H9 (cell line): ENCODE measurements around the gene LDB2. TPM values are rescaled to one million over a fixed set of nuclear protein-coding genes. Genes with fewer than 3 reads are reported as not detected.

ENCODE experiments used
- DNase-seq: peaks from one replicate; pipeline ENCODE4 v3.0.0-alpha.2; 2017
- H2AFZ ChIP-seq: one replicate; pipeline ENCODE4 v1.6.1; 2013; ENCODE audit warnings: mild to moderate bottlenecking, low read length, control low read depth, moderate library complexity
- H2AK5ac ChIP-seq: 2 replicates; pipeline ENCODE4 v1.6.1; 2013; ENCODE audit warnings: low read length, control low read depth, mixed read lengths; ENCODE audit not compliant: insufficient read length
- H2BK120ac ChIP-seq: one replicate; pipeline ENCODE4 v1.6.1; 2013; ENCODE audit warnings: low read depth, mild to moderate bottlenecking, low read length, control low read depth, inconsistent platforms; ENCODE audit not compliant: poor library complexity, severe bottlenecking
- H2BK12ac ChIP-seq: 2 replicates; pipeline ENCODE4 v1.6.1; 2013; ENCODE audit warnings: low read length, control low read depth, mixed read lengths, low read depth; ENCODE audit not compliant: insufficient read length
- H2BK15ac ChIP-seq: 2 replicates; pipeline ENCODE4 v1.6.1; 2013; ENCODE audit warnings: low read depth, low read length, control low read depth
- H2BK20ac ChIP-seq: one replicate; pipeline ENCODE4 v1.6.1; 2013; ENCODE audit warnings: low read depth, mild to moderate bottlenecking, low read length, control low read depth, inconsistent platforms; ENCODE audit not compliant: poor library complexity, severe bottlenecking
- H2BK5ac ChIP-seq: 2 replicates; pipeline ENCODE4 v1.6.1; 2013; ENCODE audit warnings: low read length, control low read depth, mixed read lengths; ENCODE audit not compliant: insufficient read length
- H3K14ac ChIP-seq: 2 replicates; pipeline ENCODE4 v1.6.1; 2013; ENCODE audit warnings: low read length, control low read depth; ENCODE audit not compliant: insufficient read depth
- H3K18ac ChIP-seq: 2 replicates; pipeline ENCODE4 v1.6.1; 2013; ENCODE audit warnings: low read depth, mild to moderate bottlenecking, mixed read lengths, low read length, control low read depth; ENCODE audit not compliant: insufficient read length
- H3K23ac ChIP-seq: 2 replicates; pipeline ENCODE4 v1.6.1; 2013; ENCODE audit warnings: low read length, control low read depth, mixed read lengths, low read depth; ENCODE audit not compliant: insufficient read length
- H3K23me2 ChIP-seq: 2 replicates; pipeline ENCODE4 v1.6.1; 2013; ENCODE audit warnings: low read depth, mild to moderate bottlenecking, mixed read lengths, low read length, control low read depth; ENCODE audit not compliant: insufficient read length, poor library complexity, severe bottlenecking
- H3K27ac ChIP-seq: 2 replicates; pipeline ENCODE4 v1.5.1; 2013; ENCODE audit warnings: low read length, control low read depth, mixed read lengths, low read depth; ENCODE audit not compliant: insufficient read length
- H3K27me3 ChIP-seq: 2 replicates; pipeline ENCODE4 v1.6.1; 2013; ENCODE audit warnings: low read length, control low read depth, inconsistent platforms; ENCODE audit not compliant: insufficient read depth
- H3K4ac ChIP-seq: 2 replicates; pipeline ENCODE4 v1.6.1; 2013; ENCODE audit warnings: low read depth, mild to moderate bottlenecking, control low read depth, inconsistent platforms, low read length, moderate library complexity
- H3K4me1 ChIP-seq: 2 replicates; pipeline ENCODE4 v1.6.1; 2013; ENCODE audit warnings: low read length, control low read depth, inconsistent platforms; ENCODE audit not compliant: insufficient read depth
- H3K4me2 ChIP-seq: 2 replicates; pipeline ENCODE4 v1.6.1; 2013; ENCODE audit warnings: low read length, control low read depth, mixed read lengths; ENCODE audit not compliant: insufficient read length, insufficient read depth
- H3K56ac ChIP-seq: 2 replicates; pipeline ENCODE4 v1.6.1; 2013; ENCODE audit warnings: low read depth, mild to moderate bottlenecking, mixed read lengths, low read length, control low read depth; ENCODE audit not compliant: insufficient read length
- H3K79me1 ChIP-seq: 2 replicates; pipeline ENCODE4 v1.6.1; 2013; ENCODE audit warnings: low read depth, mild to moderate bottlenecking, moderate library complexity, low read length, control low read depth, inconsistent platforms; ENCODE audit not compliant: insufficient read depth, poor library complexity, severe bottlenecking
- H3K79me2 ChIP-seq: 2 replicates; pipeline ENCODE4 v1.6.1; 2013; ENCODE audit warnings: low read length, control low read depth, inconsistent platforms; ENCODE audit not compliant: insufficient read depth
- H3K9ac ChIP-seq: 2 replicates; pipeline ENCODE4 v1.6.1; 2013; ENCODE audit warnings: low read length, control low read depth, mixed read lengths; ENCODE audit not compliant: insufficient read length; ENCODE audit errors: extremely low read depth
- H3K9me3 ChIP-seq: one replicate; pipeline ENCODE4 v1.6.1; 2013; ENCODE audit warnings: low read depth, low read length, inconsistent platforms; ENCODE audit not compliant: control insufficient read depth
- H3T11ph ChIP-seq: one replicate; pipeline ENCODE4 v1.6.1; 2013; ENCODE audit warnings: mild to moderate bottlenecking, low read length, control low read depth, inconsistent platforms
- H4K20me1 ChIP-seq: one replicate; pipeline ENCODE4 v1.6.1; 2013; ENCODE audit not compliant: control insufficient read depth, insufficient read length, insufficient read depth
- H4K5ac ChIP-seq: 2 replicates; pipeline ENCODE4 v1.6.1; 2013; ENCODE audit warnings: low read depth, mild to moderate bottlenecking, mixed read lengths, low read length, control low read depth; ENCODE audit not compliant: insufficient read length
- H4K8ac ChIP-seq: replicated peaks from 2 replicates; pipeline ENCODE4 v1.6.1; 2013; ENCODE audit warnings: low read length, control low read depth, mixed read lengths, low read depth; ENCODE audit not compliant: insufficient read length
- H4K91ac ChIP-seq: 2 replicates; pipeline ENCODE4 v1.6.1; 2013; ENCODE audit warnings: low read depth, mild to moderate bottlenecking, moderate library complexity, mixed read lengths, low read length, control low read depth; ENCODE audit not compliant: insufficient read length
- H3K27ac Mint-ChIP-seq, 3 experiments: 2 replicates in 2 of 3; 3 replicates in 1 of 3; pipeline ENCODE4 v1.8.0; 2020 to 2021; ENCODE audit warnings: mixed read lengths in 3 of 3, mild to moderate bottlenecking in 1 of 3, moderate library complexity in 1 of 3
- H3K27me3 Mint-ChIP-seq: 2 replicates; pipeline ENCODE4 v1.8.0; 2021; ENCODE audit warnings: low read depth, mild to moderate bottlenecking, moderate library complexity, mixed read lengths
- H3K36me3 Mint-ChIP-seq, 3 experiments: 2 replicates in 2 of 3; 3 replicates in 1 of 3; pipeline ENCODE4 v1.8.0; 2020 to 2021; ENCODE audit warnings: low read depth in 3 of 3, mixed read lengths in 3 of 3; ENCODE audit not compliant: insufficient read depth in 1 of 3
- H3K4me1 Mint-ChIP-seq, 2 experiments: 2 replicates each; pipeline ENCODE4 v1.8.0; 2020; ENCODE audit warnings: mixed read lengths in 2 of 2
- H3K4me3 Mint-ChIP-seq, 2 experiments: 2 replicates in 1 of 2; 3 replicates in 1 of 2; pipeline ENCODE4 v1.8.0; 2020 to 2021; ENCODE audit warnings: mild to moderate bottlenecking in 2 of 2, mixed read lengths in 2 of 2, moderate library complexity in 1 of 2
- H3K9me3 Mint-ChIP-seq, 2 experiments: 2 replicates in 1 of 2; 3 replicates in 1 of 2; pipeline ENCODE4 v1.8.0; 2020; ENCODE audit warnings: mild to moderate bottlenecking in 2 of 2, mixed read lengths in 2 of 2, moderate library complexity in 1 of 2
- total RNA-seq: library from RNA; stranded (reverse); gene quantifications from 2 replicates; pipeline ENCODE4 v1.2.1, GENCODE V29; 2021
- TF ChIP-seq, protein P1 (sequence below): fragments of 200-600 bp; sonication (generic); conservative IDR thresholded peaks from 3 replicates; pipeline ENCODE4 v1.8.0; 2021; ENCODE audit warnings: antibody characterized with exemption, mild to moderate bottlenecking

The LDB2 gene
- total RNA-seq, 1 experiment from 2014 or later: 22.5 TPM

DNA sequence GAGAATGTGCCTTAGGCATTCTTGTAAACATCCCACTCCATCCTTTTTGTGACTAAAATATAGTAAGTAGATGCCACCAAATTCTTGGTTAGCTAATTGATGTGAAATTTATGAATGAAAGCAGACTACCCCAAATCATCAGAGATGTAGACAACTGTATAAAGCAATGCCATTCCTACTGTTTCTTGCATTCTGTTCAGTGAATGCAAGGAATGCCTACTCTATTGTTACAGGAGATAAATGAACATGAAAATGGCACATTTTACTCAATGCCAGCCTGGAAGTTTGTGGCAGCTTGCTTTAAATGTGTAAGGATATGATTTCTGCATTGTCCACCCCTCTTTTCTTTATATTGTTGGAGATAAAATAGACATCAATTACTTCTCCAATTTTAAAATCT is 317.9 kb downstream of the LDB2 start:
- H3K23me2 ChIP-seq: no peaks in the 10 kb centered on the region
- no peak overlapping the region for H2BK12ac ChIP-seq
- Mint-ChIP-seq H3K4me3 (no peak overlapping the region), H3K4me1 (0 out of 4 replicates have a peak, but pooled peaks cover 0 to 5% of the 10 kb centered on the region in 2 experiments), H3K27ac (no peak overlapping the region), H3K36me3 (peaks cover 3 to 14% (median 7%) of the 10 kb centered on the region in 3 experiments; a peak in 3 of 7 replicates), H3K27me3 (no peaks in the 10 kb centered on the region), H3K9me3 (no peaks in the 10 kb centered on the region)
- no peak overlapping the region for H4K8ac ChIP-seq
- H3K27me3 ChIP-seq: no peaks in the 10 kb centered on the region
- no peaks in the 10 kb centered on the region for H3K9me3 ChIP-seq
- H4K20me1 ChIP-seq: no peaks in the 10 kb centered on the region
- no peak overlapping the region for H3K9ac ChIP-seq
- H3K18ac ChIP-seq: no peak overlapping the region
- no peak overlapping the region for H3K4me2 ChIP-seq
- no peaks in the 10 kb centered on the region for H3K4me1 ChIP-seq
- no peak overlapping the region for H4K91ac ChIP-seq
- no peak overlapping the region for H4K5ac ChIP-seq
- no peak overlapping the region for H3K56ac ChIP-seq
- no peak overlapping the region for H2BK20ac ChIP-seq
- no peaks in the 10 kb centered on the region for H3K79me1 ChIP-seq
- TF ChIP-seq, protein P1, sequence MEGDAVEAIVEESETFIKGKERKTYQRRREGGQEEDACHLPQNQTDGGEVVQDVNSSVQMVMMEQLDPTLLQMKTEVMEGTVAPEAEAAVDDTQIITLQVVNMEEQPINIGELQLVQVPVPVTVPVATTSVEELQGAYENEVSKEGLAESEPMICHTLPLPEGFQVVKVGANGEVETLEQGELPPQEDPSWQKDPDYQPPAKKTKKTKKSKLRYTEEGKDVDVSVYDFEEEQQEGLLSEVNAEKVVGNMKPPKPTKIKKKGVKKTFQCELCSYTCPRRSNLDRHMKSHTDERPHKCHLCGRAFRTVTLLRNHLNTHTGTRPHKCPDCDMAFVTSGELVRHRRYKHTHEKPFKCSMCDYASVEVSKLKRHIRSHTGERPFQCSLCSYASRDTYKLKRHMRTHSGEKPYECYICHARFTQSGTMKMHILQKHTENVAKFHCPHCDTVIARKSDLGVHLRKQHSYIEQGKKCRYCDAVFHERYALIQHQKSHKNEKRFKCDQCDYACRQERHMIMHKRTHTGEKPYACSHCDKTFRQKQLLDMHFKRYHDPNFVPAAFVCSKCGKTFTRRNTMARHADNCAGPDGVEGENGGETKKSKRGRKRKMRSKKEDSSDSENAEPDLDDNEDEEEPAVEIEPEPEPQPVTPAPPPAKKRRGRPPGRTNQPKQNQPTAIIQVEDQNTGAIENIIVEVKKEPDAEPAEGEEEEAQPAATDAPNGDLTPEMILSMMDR: no peak
- H3K79me2 ChIP-seq: no peaks in the 10 kb centered on the region
- no peak for DNase-seq
- H3K27ac ChIP-seq: no peak overlapping the region
- no peak overlapping the region for H2AK5ac ChIP-seq
- H2AFZ ChIP-seq: no peak overlapping the region
- H3T11ph ChIP-seq: no peak overlapping the region
- no peak overlapping the region for H3K23ac ChIP-seq
- no peak overlapping the region for H2BK5ac ChIP-seq
- H2BK120ac ChIP-seq: no peak overlapping the region
- no peak overlapping the region for H3K4ac ChIP-seq
- no peak overlapping the region for H2BK15ac ChIP-seq
- H3K14ac ChIP-seq: no peak overlapping the region
